Keratinocyte (primary cell): ENCODE measurements around the gene ZBTB5. TPM values are rescaled to one million over a fixed set of nuclear protein-coding genes. Genes with fewer than 3 reads are reported as not detected.
"Not testable (repeated sequence)": the region's sequence is repeated elsewhere in the genome, so short reads cannot be mapped to it uniquely, and the experiment has no call there.

Source experiments
- DNase-seq: peaks from one replicate; pipeline ENCODE4 v3.0.0-alpha.2; 2011; ENCODE audit warnings: low read depth, missing footprints, low spot score
- FAIRE-seq: peaks from 2 replicates; lab custom pipeline; 2011; peaks lifted over from hg19 to GRCh38; lab: Jason Lieb, UNC
- H2AFZ ChIP-seq: 2 replicates; pipeline ENCODE4 v1.6.0; 2012; ENCODE audit warnings: low read length, control low read depth, inconsistent platforms; ENCODE audit not compliant: control insufficient read depth
- H3K27ac ChIP-seq: 2 replicates; pipeline ENCODE4 v1.5.1; 2011; ENCODE audit warnings: low read length; ENCODE audit not compliant: control insufficient read depth, insufficient read depth
- H3K27me3 ChIP-seq: 3 replicates; pipeline ENCODE4 v1.6.0; 2011; ENCODE audit warnings: low read length; ENCODE audit not compliant: control insufficient read depth, insufficient read depth; ENCODE audit errors: extremely low read depth
- H3K36me3 ChIP-seq, 2 experiments: 2 replicates in 1 of 2; 3 replicates in 1 of 2; pipeline ENCODE4 v1.5.1; 2011; ENCODE audit warnings: low read length in 2 of 2, mild to moderate bottlenecking in 1 of 2; ENCODE audit not compliant: control insufficient read depth in 2 of 2, insufficient read depth in 2 of 2; ENCODE audit errors: extremely low read depth in 1 of 2
- H3K4me1 ChIP-seq: 3 replicates; pipeline ENCODE4 v1.5.1; 2011; ENCODE audit warnings: low read length; ENCODE audit not compliant: control insufficient read depth, insufficient read depth; ENCODE audit errors: extremely low read depth
- H3K4me2 ChIP-seq: 3 replicates; pipeline ENCODE4 v1.6.0; 2011; ENCODE audit warnings: low read depth, low read length; ENCODE audit not compliant: control insufficient read depth, insufficient read depth; ENCODE audit errors: extremely low read depth
- H3K4me3 ChIP-seq, 3 experiments: fragments of 200-600 bp in 1 of 3; sonication (generic) in 1 of 3; 2 replicates in 2 of 3; 3 replicates in 1 of 3; pipeline ENCODE4 v1.5.1; 2011 to 2016; ENCODE audit warnings: low read length in 3 of 3, mild to moderate bottlenecking in 3 of 3, control low read depth in 2 of 3, inconsistent platforms in 1 of 3, low read depth in 1 of 3, mixed read lengths in 1 of 3, mixed run types in 1 of 3, moderate library complexity in 1 of 3; ENCODE audit not compliant: control insufficient read depth in 2 of 3, insufficient read depth in 2 of 3; ENCODE audit errors: extremely low read depth in 1 of 3
- H3K79me2 ChIP-seq: 2 replicates; pipeline ENCODE4 v1.6.0; 2012; ENCODE audit warnings: low read length; ENCODE audit not compliant: control insufficient read depth, insufficient read depth
- H3K9ac ChIP-seq: 3 replicates; pipeline ENCODE4 v1.6.0; 2011; ENCODE audit warnings: low read length; ENCODE audit not compliant: control insufficient read depth, insufficient read depth; ENCODE audit errors: extremely low read depth
- H3K9me1 ChIP-seq: 3 replicates; pipeline ENCODE4 v1.6.0; 2011; ENCODE audit warnings: low read length; ENCODE audit not compliant: control insufficient read depth, insufficient read depth; ENCODE audit errors: extremely low read depth
- H3K9me3 ChIP-seq: 2 replicates; pipeline ENCODE4 v1.5.1; 2012; ENCODE audit warnings: low read depth, low read length; ENCODE audit not compliant: control insufficient read depth
- H4K20me1 ChIP-seq: 3 replicates; pipeline ENCODE4 v1.6.0; 2011; ENCODE audit warnings: low read length; ENCODE audit not compliant: control insufficient read depth, insufficient read depth; ENCODE audit errors: extremely low read depth
- EZH2 ChIP-seq: IDR thresholded peaks from one replicate; pipeline ENCODE4 v1.6.1; 2012; ENCODE audit warnings: inconsistent platforms, mild to moderate bottlenecking, low read length, moderate library complexity
- dilution Hi-C: fragments of 300-500 bp; cut with MboI; formaldehyde crosslinking; loops from one replicate; pipeline ENCODE4 v1.7.0; 2020; ENCODE audit warnings: low sequenced_read_pairs; ENCODE audit not compliant: extremely low pct_ligation_motif_present
- polyA plus RNA-seq, 5 experiments: library from polyadenylated mRNA; depleted of rRNA in 3 of 5; stranded (reverse) in 3 of 5; stranded (forward) in 1 of 5; unstranded in 1 of 5; fragments of >200 nt; gene quantifications; 1 replicate in 1 of 5; 2 replicates in 3 of 5; 3 replicates in 1 of 5; pipeline versions ENCODE4 v1.2.1 to v1.2.3, GENCODE V29; 2011 to 2012; ENCODE audit warnings: missing spikeins in 2 of 5, low read depth in 1 of 5, low replicate concordance in 1 of 5
- TF ChIP-seq, protein P1 (sequence below), 3 experiments: IDR thresholded peaks in 1 of 3; conservative IDR thresholded peaks in 1 of 3; optimal IDR thresholded peaks in 1 of 3; 2 replicates in 2 of 3; 3 replicates in 1 of 3; pipeline versions ENCODE3 to v1.5.1; 2011; ENCODE audit warnings: low read length in 3 of 3, mild to moderate bottlenecking in 3 of 3, moderate library complexity in 2 of 3, control low read depth in 1 of 3, inconsistent platforms in 1 of 3; ENCODE audit not compliant: insufficient read depth in 2 of 3; ENCODE audit errors: extremely low read depth in 1 of 3

The ZBTB5 gene
- polyA plus RNA-seq, 1 donor (not counting 4 experiments of a cell fraction or from before 2014, with no cell fraction given) = 12.6 TPM

DNA sequence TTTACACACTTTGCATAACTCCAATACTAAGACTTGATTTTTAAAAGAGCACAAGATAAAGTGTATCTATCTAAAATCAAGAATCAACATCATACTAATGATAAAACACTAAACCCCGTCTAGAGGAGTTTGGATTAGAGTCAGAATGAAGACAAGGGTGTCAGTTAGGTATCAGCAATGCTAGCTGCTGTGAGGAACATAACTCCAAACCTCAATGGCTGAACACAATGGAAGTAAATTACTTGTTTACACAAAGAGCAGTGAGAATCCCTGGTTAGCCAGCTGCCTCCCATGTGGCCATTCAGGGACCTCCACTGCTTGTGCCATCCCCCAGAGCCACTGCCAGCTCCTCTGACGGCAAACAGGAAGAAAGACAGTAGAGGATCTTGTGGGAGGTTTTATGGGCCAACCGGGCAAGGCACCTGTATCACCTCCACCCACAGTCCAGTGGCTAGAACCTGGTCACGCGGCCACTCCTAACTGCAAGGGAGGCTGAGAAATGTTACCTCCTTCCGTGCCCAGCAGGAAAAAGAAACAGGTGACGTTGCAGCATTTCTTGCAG, 66.7 kb downstream of the ZBTB5 start:
- Histone ChIP-seq H3K9me1 (no peaks in the 10 kb centered on the region), H3K4me3 (no peak overlapping the region), H4K20me1 (no peaks in the 10 kb centered on the region), H3K27me3 (no peaks in the 10 kb centered on the region), H3K36me3 (no peaks in the 10 kb centered on the region), H2AFZ (no peak overlapping the region), H3K9ac (no peak overlapping the region), H3K4me2 (no peak overlapping the region), H3K4me1 (peaks cover 5% of the 10 kb centered on the region), H3K27ac (no peak overlapping the region), H3K79me2 (no peaks in the 10 kb centered on the region), H3K9me3 (no peaks in the 10 kb centered on the region)
- no peak for TF ChIP-seq EZH2
- TF ChIP-seq, protein P1, sequence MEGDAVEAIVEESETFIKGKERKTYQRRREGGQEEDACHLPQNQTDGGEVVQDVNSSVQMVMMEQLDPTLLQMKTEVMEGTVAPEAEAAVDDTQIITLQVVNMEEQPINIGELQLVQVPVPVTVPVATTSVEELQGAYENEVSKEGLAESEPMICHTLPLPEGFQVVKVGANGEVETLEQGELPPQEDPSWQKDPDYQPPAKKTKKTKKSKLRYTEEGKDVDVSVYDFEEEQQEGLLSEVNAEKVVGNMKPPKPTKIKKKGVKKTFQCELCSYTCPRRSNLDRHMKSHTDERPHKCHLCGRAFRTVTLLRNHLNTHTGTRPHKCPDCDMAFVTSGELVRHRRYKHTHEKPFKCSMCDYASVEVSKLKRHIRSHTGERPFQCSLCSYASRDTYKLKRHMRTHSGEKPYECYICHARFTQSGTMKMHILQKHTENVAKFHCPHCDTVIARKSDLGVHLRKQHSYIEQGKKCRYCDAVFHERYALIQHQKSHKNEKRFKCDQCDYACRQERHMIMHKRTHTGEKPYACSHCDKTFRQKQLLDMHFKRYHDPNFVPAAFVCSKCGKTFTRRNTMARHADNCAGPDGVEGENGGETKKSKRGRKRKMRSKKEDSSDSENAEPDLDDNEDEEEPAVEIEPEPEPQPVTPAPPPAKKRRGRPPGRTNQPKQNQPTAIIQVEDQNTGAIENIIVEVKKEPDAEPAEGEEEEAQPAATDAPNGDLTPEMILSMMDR (optimal IDR thresholded peaks at IDR 0.05 in 1 of 3, IDR thresholded peaks at IDR 0.05 in 1 of 3, conservative IDR thresholded peaks at IDR 0.05 in 1 of 3; ENCODE audit: extremely low read depth in 1 of 3, insufficient read depth in 2 of 3, low read length in 3 of 3) = no peak
- FAIRE-seq = no peak
- DNase-seq = no peak
- dilution Hi-C loops = no loop called here

DNA sequence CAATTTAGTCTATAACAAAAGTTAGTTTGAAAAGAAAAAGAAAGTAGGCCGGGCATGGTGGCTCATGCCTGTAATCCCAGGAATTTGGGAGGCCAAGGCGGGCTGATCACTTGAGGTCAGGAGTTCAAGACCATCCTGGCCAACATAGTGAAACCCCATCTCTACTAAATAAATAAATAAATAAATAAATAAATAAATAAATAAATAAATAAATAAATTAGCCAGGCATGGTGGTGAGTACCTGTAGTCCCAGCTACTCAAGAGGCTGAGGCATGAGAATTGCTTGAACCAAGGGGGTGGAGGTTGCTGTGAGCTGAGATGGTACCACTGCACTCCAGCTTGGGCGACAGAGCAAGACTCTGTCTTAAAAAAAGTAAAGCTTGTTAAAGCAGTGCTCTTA, 67.3 kb downstream of the ZBTB5 start:
- H2AFZ ChIP-seq, dilution Hi-C loops, H3K27me3 ChIP-seq, H3K27ac ChIP-seq, FAIRE-seq, H3K79me2 ChIP-seq, H3K4me1 ChIP-seq, H4K20me1 ChIP-seq, H3K9me1 ChIP-seq, H3K4me2 ChIP-seq, H3K9ac ChIP-seq, H3K9me3 ChIP-seq, DNase-seq, H3K36me3 ChIP-seq, H3K4me3 ChIP-seq: not testable (repeated sequence)

DNA sequence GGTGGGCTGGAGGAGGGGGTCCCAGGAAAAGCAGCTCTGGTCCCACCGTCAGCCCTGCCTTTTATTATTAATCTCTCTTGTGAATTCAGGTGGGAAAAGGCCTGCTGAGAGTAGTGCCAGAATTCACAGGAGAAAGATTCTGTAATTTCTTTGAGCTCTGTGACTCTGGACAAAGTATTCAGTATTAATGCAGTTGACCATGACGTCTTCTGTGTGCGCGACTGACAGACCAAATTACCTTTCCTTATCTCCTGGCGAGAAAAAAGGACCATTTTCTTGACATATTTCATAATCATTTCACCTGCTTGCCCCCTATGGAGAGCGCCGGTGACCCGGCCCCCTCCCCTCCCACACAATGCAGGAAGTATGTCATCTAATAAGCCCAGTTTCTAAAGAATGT, 69.6 kb downstream of the ZBTB5 start:
- no peaks in the 10 kb centered on the region for H3K36me3 ChIP-seq
- H3K27me3 ChIP-seq = no peaks in the 10 kb centered on the region
- no peak overlapping the region for H2AFZ ChIP-seq
- DNase-seq (no peak), FAIRE-seq (no peak)
- TF ChIP-seq EZH2 = no peak
- TF ChIP-seq, protein P1 (optimal IDR thresholded peaks at IDR 0.05 in 1 of 3, IDR thresholded peaks at IDR 0.05 in 1 of 3, conservative IDR thresholded peaks at IDR 0.05 in 1 of 3; ENCODE audit: extremely low read depth in 1 of 3, insufficient read depth in 2 of 3, low read length in 3 of 3) = no peak
- H3K9me1 ChIP-seq = no peaks in the 10 kb centered on the region
- no peak overlapping the region for H3K4me2 ChIP-seq
- H3K79me2 ChIP-seq = no peaks in the 10 kb centered on the region
- no peaks in the 10 kb centered on the region for H3K4me1 ChIP-seq
- no peak overlapping the region for H3K27ac ChIP-seq
- H4K20me1 ChIP-seq = no peaks in the 10 kb centered on the region
- no peak overlapping the region for H3K9ac ChIP-seq
- no peak overlapping the region for H3K4me3 ChIP-seq
- dilution Hi-C loops = no loop called here
- no peaks in the 10 kb centered on the region for H3K9me3 ChIP-seq
